Esophagus squamous epithelium (tissue), 5 donors: Measurements from ENCODE around the gene CFAP43. TPM values are rescaled to one million over a fixed set of nuclear protein-coding genes. Genes with fewer than 3 reads are reported as not detected.

ENCODE experiments used
- DNase-seq: peaks from one replicate; lab custom pipeline; 2025; lab: John Stamatoyannopoulos, UW
- H3K27ac ChIP-seq, 4 donors: fragments of 200-600 bp; sonication (generic); one replicate each; pipeline ENCODE4 v1.5.1; 2016 to 2019; ENCODE audit warnings: mild to moderate bottlenecking in 1 of 4
- H3K27me3 ChIP-seq, 4 donors: fragments of 200-600 bp; sonication (generic); 1 replicate in 3 of 4; 2 replicates in 1 of 4; pipeline versions ENCODE4 v1.5.1 to v1.6.0; 2017 to 2021; ENCODE audit warnings: antibody characterized with exemption in 1 of 4
- H3K36me3 ChIP-seq, 3 donors: fragments of 200-600 bp; sonication (generic); one replicate each; pipeline ENCODE4 v1.5.1; 2016 to 2019
- H3K4me1 ChIP-seq, 3 donors: fragments of 200-600 bp; sonication (generic); one replicate each; pipeline ENCODE4 v1.5.1; 2017 to 2019
- H3K4me3 ChIP-seq, 4 donors: fragments of 200-600 bp; sonication (generic); 1 replicate in 3 of 4; 2 replicates in 1 of 4; pipeline ENCODE4 v1.5.1; 2016 to 2019; ENCODE audit warnings: mild to moderate bottlenecking in 2 of 4, moderate library complexity in 1 of 4
- H3K9me3 ChIP-seq, 3 donors: fragments of 200-600 bp; sonication (generic); one replicate each; pipeline ENCODE4 v1.5.1; 2016 to 2019
- POLR2A ChIP-seq, 4 donors: fragments of 450-650 bp; IDR thresholded peaks; one replicate each; pipeline ENCODE4 v1.6.1; 2017; ENCODE audit warnings: antibody characterized with exemption in 4 of 4, mild to moderate bottlenecking in 4 of 4, moderate library complexity in 3 of 4
- WGBS, 2 donors: methylation state at CpG; one replicate each; pipeline ENCODE4 v1.1.5; 2018; 5-methylcytosine and 5-hydroxymethylcytosine counted together
- intact Hi-C: fragments of 100-400 bp; cut with DNase I; formaldehyde crosslinking; loops from one replicate; pipeline ENCODE4 v1.15.0; 2022
- total RNA-seq, 4 donors: library from RNA; depleted of rRNA; stranded (reverse); fragments of >200 nt; gene quantifications; one replicate each; pipeline ENCODE4 v1.1.0, GENCODE V29; 2016
- TF ChIP-seq, protein P1 (sequence below), 6 experiments: fragments of 450-650 bp in 4 of 6; fragments of 200-600 bp in 2 of 6; sonication (generic) in 2 of 6; IDR thresholded peaks; one replicate each; pipeline ENCODE4 v1.5.1; 2016 to 2019; ENCODE audit warnings: antibody characterized with exemption in 6 of 6, mild to moderate bottlenecking in 4 of 6, moderate library complexity in 4 of 6
- donor health status: DM: yes; HTN: yes; CAD: no.

Gene CFAP43
- total RNA-seq, 4 donors from 2014 or later = 0.19 to 0.38 TPM; not detected in 2

DNA sequence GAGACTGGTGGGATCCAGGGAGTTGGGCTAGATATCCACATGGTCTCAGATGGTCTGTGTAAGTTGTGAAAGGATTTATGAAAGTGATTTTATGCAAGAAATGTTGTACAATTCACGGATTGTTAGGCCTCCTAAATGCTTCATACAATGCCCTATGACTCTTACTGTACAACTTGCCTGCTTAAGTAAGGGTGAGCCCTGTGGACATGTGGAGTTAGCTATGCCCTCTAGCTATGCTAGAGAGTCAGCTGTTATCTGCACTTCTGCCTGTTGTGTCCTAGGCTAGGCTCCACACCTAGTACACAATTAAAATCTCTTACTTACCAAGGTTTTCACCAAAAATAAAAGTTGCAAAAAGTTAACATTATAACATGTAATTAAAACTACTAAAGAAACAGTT is 1.7 kb upstream of the CFAP43 start:
- Histone ChIP-seq H3K27me3 (peaks cover 0 to 29% (median 0%) of the 10 kb centered on the region in 4 donors), H3K4me1 (peaks cover 8 to 16% (median 9%) of the 10 kb centered on the region in 3 donors), H3K4me3 (no peak overlapping the region), H3K27ac (no peak overlapping the region), H3K36me3 (no peaks in the 10 kb centered on the region), H3K9me3 (no peaks in the 10 kb centered on the region)
- intact Hi-C loops = no loop called here
- DNase-seq = no peak
- 69 to 75% methylated on average over 1 of the region's 1 CpG for WGBS, 2 donors
- TF ChIP-seq, protein P1, sequence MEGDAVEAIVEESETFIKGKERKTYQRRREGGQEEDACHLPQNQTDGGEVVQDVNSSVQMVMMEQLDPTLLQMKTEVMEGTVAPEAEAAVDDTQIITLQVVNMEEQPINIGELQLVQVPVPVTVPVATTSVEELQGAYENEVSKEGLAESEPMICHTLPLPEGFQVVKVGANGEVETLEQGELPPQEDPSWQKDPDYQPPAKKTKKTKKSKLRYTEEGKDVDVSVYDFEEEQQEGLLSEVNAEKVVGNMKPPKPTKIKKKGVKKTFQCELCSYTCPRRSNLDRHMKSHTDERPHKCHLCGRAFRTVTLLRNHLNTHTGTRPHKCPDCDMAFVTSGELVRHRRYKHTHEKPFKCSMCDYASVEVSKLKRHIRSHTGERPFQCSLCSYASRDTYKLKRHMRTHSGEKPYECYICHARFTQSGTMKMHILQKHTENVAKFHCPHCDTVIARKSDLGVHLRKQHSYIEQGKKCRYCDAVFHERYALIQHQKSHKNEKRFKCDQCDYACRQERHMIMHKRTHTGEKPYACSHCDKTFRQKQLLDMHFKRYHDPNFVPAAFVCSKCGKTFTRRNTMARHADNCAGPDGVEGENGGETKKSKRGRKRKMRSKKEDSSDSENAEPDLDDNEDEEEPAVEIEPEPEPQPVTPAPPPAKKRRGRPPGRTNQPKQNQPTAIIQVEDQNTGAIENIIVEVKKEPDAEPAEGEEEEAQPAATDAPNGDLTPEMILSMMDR (IDR thresholded peaks at IDR 0.05) = no peak
- TF ChIP-seq POLR2A (IDR thresholded peaks at IDR 0.05) = no peak

GRCh38 chr10:104232613-104233102 is 494 bp upstream of the CFAP43 start:
- Histone ChIP-seq H3K27ac (peak overlapping the region in 2 of 4 donors; percentile 47 to 78), H3K4me3 (peak overlapping the region; percentile 61 to 84 (median 76))
- WGBS, 2 donors = 19% methylated on average over 15 of the region's 20 CpGs

GRCh38 chr10:104230490-104230889 is 1.7 kb downstream of the CFAP43 start:
- Histone ChIP-seq H3K9me3 (no peaks in the 10 kb centered on the region), H3K4me3 (no peak overlapping the region), H3K4me1 (peaks cover 8 to 16% (median 9%) of the 10 kb centered on the region in 3 donors), H3K36me3 (no peaks in the 10 kb centered on the region), H3K27ac (no peak overlapping the region), H3K27me3 (peaks cover 0 to 9% (median 0%) of the 10 kb centered on the region in 4 donors)
- no peak for DNase-seq
- 65 to 80% methylated on average over 4 of the region's 4 CpGs for WGBS, 2 donors
- no peak for TF ChIP-seq POLR2A (IDR thresholded peaks at IDR 0.05)
- TF ChIP-seq, protein P1 (IDR thresholded peaks at IDR 0.05) = no peak
- intact Hi-C loops = no loop called here

More at GRCh38 chr10:104232613-104233102, 494 bp upstream of the CFAP43 start:
- intact Hi-C loops = no loop called here
- TF ChIP-seq, protein P1 (IDR thresholded peaks at IDR 0.05) = no peak
- no peak for TF ChIP-seq POLR2A (IDR thresholded peaks at IDR 0.05)
- Histone ChIP-seq H3K4me1 (peaks cover 8 to 16% (median 9%) of the 10 kb centered on the region in 3 donors), H3K9me3 (no peaks in the 10 kb centered on the region), H3K27me3 (peaks cover 0 to 22% (median 0%) of the 10 kb centered on the region in 4 donors), H3K36me3 (no peaks in the 10 kb centered on the region)
- no peak for DNase-seq

GRCh38 chr10:104223304-104223703 is 8.9 kb downstream of the CFAP43 start:
- no peaks in the 10 kb centered on the region for H3K4me1 ChIP-seq
- DNase-seq = no peak
- H3K36me3 ChIP-seq = no peaks in the 10 kb centered on the region
- H3K27ac ChIP-seq = no peak overlapping the region
- TF ChIP-seq, protein P1 (IDR thresholded peaks at IDR 0.05) = no peak
- no peak for TF ChIP-seq POLR2A (IDR thresholded peaks at IDR 0.05)
- peaks cover 0 to 7% (median 0%) of the 10 kb centered on the region in 4 donors for H3K27me3 ChIP-seq
- intact Hi-C loops = no loop called here
- H3K9me3 ChIP-seq = no peaks in the 10 kb centered on the region
- no peak overlapping the region for H3K4me3 ChIP-seq

DNA sequence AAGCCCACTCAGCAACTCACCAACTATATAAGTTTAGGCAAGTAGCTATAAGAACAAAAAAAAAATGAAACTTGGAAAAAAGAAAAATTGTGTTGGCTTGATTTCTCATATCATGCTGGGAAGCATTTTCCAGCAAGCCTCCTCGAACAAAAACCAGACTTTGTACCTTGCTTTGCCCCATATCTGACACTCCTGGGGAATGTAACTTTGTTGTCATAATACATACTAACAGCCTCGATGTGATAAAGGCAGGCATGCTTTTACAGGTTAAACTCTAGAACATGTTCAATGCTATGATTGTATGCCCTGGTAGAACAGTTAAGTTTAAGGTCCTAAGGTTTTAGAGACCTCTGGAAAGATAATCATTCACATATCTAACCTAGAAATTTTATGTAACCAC is 11.6 kb downstream of the CFAP43 start:
- TF ChIP-seq POLR2A (IDR thresholded peaks at IDR 0.05) = no peak
- TF ChIP-seq, protein P1 (IDR thresholded peaks at IDR 0.05) = no peak
- Histone ChIP-seq H3K27ac (no peak overlapping the region), H3K36me3 (no peaks in the 10 kb centered on the region), H3K4me1 (no peaks in the 10 kb centered on the region), H3K4me3 (no peak overlapping the region), H3K9me3 (no peaks in the 10 kb centered on the region), H3K27me3 (peaks cover 0 to 17% (median 0%) of the 10 kb centered on the region in 4 donors)
- DNase-seq = no peak
- intact Hi-C loops = no loop called here
- WGBS, 2 donors = 20 to 51% methylated on average over 2 of the region's 2 CpGs
